Retinal pigment epithelial cell (primary cell): ENCODE results near the gene RPL5.

Experiments
- DNase-seq: peaks from one replicate; pipeline ENCODE4 v3.0.0-alpha.2; 2010; ENCODE audit warnings: low read depth
- H3K4me3 ChIP-seq: 2 replicates; pipeline ENCODE4 v1.5.1; 2011; ENCODE audit warnings: mild to moderate bottlenecking, low read length, control low read depth, moderate library complexity
- TF ChIP-seq, protein P1 (sequence below): conservative IDR thresholded peaks from 2 replicates; pipeline ENCODE4 v1.5.1; 2011; ENCODE audit warnings: low read depth, low read length, control low read depth, inconsistent platforms

RPL5 gene

DNA sequence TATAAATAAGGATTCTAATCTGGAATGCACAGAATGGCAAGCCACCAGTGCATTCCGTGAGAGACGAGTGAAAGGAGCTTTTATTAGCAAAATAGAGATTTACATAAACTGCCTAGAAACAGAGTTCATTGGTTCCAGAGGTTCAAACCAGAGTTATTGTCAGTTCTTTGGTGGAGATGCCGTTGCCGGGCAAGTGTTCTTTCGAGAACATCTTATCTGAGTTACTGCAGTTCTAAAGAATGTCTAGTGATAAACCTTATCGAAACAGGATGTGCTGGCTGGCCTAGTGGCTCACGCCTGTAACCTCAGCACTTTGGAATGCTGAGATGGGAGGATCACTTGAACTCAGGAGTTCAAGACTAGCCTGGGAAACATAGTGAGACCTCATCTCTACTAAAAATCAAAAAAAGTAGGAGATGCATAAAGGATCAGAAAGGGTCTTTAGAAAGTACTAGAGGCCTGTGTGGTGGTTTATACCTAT, 27.1 kb upstream of the RPL5 start:
- DNase-seq: peak; percentile 91
- H3K4me3 ChIP-seq: no peak overlapping the region
- TF ChIP-seq, protein P1, sequence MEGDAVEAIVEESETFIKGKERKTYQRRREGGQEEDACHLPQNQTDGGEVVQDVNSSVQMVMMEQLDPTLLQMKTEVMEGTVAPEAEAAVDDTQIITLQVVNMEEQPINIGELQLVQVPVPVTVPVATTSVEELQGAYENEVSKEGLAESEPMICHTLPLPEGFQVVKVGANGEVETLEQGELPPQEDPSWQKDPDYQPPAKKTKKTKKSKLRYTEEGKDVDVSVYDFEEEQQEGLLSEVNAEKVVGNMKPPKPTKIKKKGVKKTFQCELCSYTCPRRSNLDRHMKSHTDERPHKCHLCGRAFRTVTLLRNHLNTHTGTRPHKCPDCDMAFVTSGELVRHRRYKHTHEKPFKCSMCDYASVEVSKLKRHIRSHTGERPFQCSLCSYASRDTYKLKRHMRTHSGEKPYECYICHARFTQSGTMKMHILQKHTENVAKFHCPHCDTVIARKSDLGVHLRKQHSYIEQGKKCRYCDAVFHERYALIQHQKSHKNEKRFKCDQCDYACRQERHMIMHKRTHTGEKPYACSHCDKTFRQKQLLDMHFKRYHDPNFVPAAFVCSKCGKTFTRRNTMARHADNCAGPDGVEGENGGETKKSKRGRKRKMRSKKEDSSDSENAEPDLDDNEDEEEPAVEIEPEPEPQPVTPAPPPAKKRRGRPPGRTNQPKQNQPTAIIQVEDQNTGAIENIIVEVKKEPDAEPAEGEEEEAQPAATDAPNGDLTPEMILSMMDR: no peak

DNA sequence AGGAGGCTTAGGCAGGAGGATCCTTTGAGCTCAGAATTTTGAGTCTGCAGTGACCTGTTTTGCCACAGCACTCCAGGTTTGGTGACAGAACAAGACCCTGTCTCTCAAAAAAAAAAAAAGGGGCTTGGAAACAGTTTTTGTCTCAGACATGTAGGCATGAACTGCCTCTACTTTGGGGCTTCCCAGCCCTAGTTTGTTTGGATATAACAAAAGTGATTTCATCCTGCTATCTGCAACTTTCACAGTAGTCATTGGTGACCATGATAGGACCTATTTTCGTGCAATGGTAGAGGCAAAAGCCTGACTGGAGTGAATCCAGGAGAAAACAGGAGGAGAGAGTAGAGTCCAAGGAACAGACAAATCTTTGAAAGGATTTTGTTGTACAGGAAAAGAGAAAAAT, 26.6 kb upstream of the RPL5 start:
- DNase-seq: no peak
- TF ChIP-seq, protein P1: no peak
- H3K4me3 ChIP-seq: no peak overlapping the region

DNA sequence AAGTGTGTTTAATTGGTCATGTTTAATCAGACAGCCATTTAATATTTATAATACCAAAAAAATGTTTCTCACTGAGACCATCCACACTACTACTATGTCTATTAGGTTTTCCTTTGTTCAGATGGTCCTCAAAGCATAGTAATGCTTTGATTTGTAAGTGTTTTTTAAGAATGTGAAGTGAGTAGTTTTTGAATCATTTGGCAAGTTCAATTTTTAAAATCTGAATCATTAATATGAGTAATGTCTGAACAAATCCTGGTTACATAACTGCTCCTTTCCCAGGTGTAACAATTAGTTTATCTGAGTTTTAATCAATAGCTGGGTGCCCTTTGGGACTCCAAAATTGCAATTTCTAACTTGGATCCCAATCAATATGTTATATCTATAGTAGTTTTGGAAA, 23.5 kb upstream of the RPL5 start:
- no peak for DNase-seq
- H3K4me3 ChIP-seq: no peak overlapping the region
- TF ChIP-seq, protein P1: no peak

DNA sequence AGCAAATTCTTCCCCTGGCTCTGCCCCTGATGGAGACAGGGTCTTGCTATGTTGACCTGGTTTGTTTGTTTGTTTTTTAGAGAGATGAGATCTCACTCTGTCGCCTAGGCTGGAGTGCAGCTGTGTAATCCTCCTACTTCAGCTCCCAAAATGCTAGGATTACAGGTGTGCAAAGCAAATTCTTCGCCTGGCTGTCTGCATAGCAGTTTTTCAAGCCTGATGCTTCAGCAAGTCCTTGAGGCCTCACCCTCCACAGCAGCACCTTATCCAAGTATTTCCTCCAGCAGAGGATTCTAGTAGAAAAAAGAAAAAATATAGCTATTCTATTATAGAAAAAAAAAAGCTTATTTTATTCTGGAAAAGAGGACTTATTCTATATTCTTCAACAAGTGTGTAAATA, 15.1 kb upstream of the RPL5 start:
- no peak for DNase-seq
- H3K4me3 ChIP-seq: no peak overlapping the region
- TF ChIP-seq, protein P1: no peak

DNA sequence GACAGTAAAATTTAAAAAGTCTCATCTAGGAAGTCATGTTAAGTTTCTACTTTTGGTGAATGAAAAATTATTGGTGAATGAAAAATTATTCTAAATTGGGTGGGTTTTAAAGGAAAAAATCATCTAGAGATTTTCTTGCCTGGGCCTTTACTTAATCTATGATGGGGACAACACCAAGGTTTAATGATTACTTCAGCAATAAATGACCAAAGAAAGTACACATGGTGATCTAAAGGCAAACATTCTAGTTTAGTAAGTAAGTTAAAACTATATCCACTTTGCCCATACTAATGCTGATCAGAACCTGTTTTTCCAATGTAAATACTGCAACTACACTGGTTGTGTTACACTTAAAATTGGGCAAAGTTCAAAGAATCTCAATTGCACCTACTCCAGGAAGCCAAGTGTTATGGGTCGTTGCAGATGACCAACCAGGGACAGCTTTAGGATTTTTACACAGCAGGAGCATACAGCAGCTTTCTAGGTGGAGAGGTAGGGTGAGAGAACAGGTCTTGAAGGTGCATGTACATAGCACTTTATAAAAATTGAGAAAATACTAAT, 14.6 kb upstream of the RPL5 start:
- H3K4me3 ChIP-seq: no peak overlapping the region

DNA sequence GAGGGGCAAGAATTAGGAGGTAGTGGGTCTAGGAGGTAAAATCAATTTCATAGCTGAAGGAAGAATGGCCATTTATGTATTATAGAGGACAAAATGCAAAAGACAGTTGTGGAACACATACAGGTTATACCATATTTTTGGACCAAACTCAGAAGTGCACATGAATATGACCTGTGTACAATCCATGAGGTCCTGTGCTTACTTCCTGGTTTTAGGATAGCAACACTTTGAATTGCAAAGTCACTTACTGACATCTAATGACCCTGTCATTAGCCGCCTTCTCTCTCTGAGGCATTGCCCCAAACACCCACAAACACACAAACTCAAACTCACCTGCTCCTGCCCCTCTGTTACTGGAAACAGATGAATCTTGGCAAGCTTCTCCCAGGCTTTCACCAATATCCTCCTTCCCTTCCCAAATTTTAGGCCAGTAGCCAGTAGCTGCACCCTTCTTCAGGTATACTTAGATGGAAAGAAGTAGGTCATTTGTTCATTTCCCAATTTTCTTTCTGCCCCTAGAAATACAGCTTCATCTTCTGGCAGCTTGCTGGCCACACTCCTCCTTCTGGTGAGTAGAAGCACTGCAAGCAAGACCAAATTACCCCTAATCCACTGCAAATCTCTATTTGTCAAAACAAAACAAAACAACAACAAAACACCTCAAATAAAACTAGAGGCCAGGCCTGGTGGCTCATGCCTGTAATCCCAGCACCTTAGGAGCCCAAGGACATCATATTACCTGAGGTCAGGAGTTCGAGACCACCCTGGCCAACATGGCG, 13.7 kb upstream of the RPL5 start:
- H3K4me3 ChIP-seq: no peak overlapping the region
- TF ChIP-seq, protein P1: peak; percentile 77
- no peak for DNase-seq

More for the DNA sequence above, 14.6 kb upstream of the RPL5 start:
- TF ChIP-seq, protein P1: no peak
- DNase-seq: no peak

DNA sequence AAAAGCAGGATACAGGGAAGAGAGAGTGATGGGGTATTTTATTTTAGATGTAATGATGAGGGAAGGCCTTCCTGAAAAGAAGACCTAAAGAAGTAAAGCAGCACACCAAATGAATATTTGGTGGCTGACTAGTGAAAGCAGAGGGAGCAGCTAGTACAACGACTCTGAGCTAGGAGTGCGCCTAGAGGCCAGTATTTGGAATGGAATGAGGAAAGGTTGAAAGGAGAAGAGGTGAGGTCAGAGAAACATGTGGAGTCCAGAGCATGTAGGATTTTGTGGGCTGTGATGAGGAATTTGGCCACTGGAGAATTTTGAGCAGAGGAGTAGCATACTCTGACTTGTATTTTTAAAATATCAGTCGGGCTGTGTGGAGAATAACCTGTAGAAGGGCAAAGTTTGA, 11.8 kb upstream of the RPL5 start:
- no peak for DNase-seq
- TF ChIP-seq, protein P1: no peak
- H3K4me3 ChIP-seq: no peak overlapping the region
